Measurements from ENCODE around the gene LRRC56. TPM values are rescaled to one million over a fixed set of nuclear protein-coding genes. Genes with fewer than 3 reads are reported as not detected.

LRRC56 gene
- total and polyA plus RNA-seq, 2 of the 13 experiments (the other 11 are each of a cell fraction or from before 2014, with no cell fraction given) = 0.11 to 0.29 TPM

DNA sequence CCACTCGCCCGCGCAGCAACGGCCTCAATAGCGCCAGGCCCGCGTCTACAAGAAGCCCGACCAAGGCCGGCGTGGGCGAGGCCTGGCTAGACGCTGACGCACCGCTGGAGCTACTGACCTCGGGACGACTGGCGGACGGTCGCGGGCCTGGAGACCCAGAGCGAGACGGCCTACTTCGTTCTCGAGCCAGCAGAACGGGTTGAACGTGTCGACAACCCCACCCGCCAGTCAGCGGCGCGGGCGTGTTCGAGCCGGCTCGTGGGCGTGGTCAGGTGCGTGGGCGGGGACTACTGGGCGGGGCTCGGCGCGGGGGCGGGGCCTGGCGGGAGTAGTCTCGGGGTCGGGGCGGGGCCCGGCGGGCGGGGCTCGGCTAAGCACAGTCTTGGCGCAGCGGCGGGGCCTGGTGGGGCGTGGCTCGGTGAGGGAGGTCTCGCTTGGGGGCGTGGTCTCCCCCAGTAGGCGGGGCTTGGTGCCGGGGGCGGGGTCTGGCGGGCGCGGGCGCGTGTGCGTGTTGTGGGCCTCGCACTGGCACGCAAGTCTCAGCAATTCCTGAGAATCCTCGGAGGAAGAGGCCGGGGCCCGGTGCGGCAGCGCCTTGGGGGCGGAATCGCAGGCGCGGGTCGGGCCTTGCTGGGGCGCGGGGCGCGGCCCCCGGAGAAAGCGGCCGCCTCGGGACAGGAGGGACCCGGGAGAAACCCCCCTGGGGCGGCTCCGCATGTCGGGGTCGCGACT, 30.2 kb upstream of the LRRC56 start, which contains the start of gene RNH1 (continued):
- TF ChIP-seq CSRNP1 (CRISPR knock-in tag; IDR thresholded peaks at IDR 0.05) = no peak
- TF ChIP-seq, protein P1, sequence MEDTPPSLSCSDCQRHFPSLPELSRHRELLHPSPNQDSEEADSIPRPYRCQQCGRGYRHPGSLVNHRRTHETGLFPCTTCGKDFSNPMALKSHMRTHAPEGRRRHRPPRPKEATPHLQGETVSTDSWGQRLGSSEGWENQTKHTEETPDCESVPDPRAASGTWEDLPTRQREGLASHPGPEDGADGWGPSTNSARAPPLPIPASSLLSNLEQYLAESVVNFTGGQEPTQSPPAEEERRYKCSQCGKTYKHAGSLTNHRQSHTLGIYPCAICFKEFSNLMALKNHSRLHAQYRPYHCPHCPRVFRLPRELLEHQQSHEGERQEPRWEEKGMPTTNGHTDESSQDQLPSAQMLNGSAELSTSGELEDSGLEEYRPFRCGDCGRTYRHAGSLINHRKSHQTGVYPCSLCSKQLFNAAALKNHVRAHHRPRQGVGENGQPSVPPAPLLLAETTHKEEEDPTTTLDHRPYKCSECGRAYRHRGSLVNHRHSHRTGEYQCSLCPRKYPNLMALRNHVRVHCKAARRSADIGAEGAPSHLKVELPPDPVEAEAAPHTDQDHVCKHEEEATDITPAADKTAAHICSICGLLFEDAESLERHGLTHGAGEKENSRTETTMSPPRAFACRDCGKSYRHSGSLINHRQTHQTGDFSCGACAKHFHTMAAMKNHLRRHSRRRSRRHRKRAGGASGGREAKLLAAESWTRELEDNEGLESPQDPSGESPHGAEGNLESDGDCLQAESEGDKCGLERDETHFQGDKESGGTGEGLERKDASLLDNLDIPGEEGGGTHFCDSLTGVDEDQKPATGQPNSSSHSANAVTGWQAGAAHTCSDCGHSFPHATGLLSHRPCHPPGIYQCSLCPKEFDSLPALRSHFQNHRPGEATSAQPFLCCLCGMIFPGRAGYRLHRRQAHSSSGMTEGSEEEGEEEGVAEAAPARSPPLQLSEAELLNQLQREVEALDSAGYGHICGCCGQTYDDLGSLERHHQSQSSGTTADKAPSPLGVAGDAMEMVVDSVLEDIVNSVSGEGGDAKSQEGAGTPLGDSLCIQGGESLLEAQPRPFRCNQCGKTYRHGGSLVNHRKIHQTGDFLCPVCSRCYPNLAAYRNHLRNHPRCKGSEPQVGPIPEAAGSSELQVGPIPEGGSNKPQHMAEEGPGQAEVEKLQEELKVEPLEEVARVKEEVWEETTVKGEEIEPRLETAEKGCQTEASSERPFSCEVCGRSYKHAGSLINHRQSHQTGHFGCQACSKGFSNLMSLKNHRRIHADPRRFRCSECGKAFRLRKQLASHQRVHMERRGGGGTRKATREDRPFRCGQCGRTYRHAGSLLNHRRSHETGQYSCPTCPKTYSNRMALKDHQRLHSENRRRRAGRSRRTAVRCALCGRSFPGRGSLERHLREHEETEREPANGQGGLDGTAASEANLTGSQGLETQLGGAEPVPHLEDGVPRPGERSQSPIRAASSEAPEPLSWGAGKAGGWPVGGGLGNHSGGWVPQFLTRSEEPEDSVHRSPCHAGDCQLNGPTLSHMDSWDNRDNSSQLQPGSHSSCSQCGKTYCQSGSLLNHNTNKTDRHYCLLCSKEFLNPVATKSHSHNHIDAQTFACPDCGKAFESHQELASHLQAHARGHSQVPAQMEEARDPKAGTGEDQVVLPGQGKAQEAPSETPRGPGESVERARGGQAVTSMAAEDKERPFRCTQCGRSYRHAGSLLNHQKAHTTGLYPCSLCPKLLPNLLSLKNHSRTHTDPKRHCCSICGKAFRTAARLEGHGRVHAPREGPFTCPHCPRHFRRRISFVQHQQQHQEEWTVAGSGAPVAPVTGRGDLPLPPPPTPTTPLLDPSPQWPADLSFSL (CRISPR knock-in tag; IDR thresholded peaks at IDR 0.05) = no peak
- TF ChIP-seq BRD4 (CRISPR knock-in tag; IDR thresholded peaks at IDR 0.05) = no peak; the same call in 1 of the 2 replicates
- TF ChIP-seq E2F1 (CRISPR knock-in tag; IDR thresholded peaks at IDR 0.05) = no peak
- TF ChIP-seq CCDC6 (CRISPR knock-in tag; IDR thresholded peaks at IDR 0.05) = no peak; the same call in 1 of the 2 replicates
- no peak for TF ChIP-seq MAF1 (CRISPR knock-in tag; IDR thresholded peaks at IDR 0.05; ENCODE audit: borderline replicate concordance)
- no peak; the same call in 1 of the 2 replicates for TF ChIP-seq ZFP90 (CRISPR knock-in tag; IDR thresholded peaks at IDR 0.05; ENCODE audit: borderline replicate concordance)
- no peak for TF ChIP-seq HMGA1 (CRISPR knock-in tag; conservative IDR thresholded peaks at IDR 0.05)
- TF ChIP-seq SUZ12 (IDR thresholded peaks at IDR 0.05; ENCODE audit: low read depth, low read length) = no peak
- no peak for TF ChIP-seq ZNF33B (CRISPR knock-in tag; IDR thresholded peaks at IDR 0.05)
- no peak for TF ChIP-seq KLF15 (CRISPR knock-in tag; IDR thresholded peaks at IDR 0.05; ENCODE audit: borderline replicate concordance)
- no peak for TF ChIP-seq PITX1 (CRISPR knock-in tag; IDR thresholded peaks at IDR 0.05)
- TF ChIP-seq DPF2 (CRISPR knock-in tag; IDR thresholded peaks at IDR 0.05; ENCODE audit: borderline replicate concordance, low read depth) = no peak
- TF ChIP-seq, protein P2, sequence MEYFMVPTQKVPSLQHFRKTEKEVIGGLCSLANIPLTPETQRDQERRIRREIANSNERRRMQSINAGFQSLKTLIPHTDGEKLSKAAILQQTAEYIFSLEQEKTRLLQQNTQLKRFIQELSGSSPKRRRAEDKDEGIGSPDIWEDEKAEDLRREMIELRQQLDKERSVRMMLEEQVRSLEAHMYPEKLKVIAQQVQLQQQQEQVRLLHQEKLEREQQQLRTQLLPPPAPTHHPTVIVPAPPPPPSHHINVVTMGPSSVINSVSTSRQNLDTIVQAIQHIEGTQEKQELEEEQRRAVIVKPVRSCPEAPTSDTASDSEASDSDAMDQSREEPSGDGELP (IDR thresholded peaks at IDR 0.05; ENCODE audit: borderline replicate concordance, low read depth) = 0 out of 2 replicates have a peak, but pooled peaks have one; percentile 6
- no peak for TF ChIP-seq ZBTB44 (CRISPR knock-in tag; IDR thresholded peaks at IDR 0.05)
- TF ChIP-seq CBX5 (CRISPR knock-in tag; IDR thresholded peaks at IDR 0.05; ENCODE audit: borderline replicate concordance) = no peak
- no peak for TF ChIP-seq ZNF10 (CRISPR knock-in tag; IDR thresholded peaks at IDR 0.05; ENCODE audit: borderline replicate concordance, low read depth)
